Measurements from ENCODE around the gene FSTL3.

Gene FSTL3

DNA sequence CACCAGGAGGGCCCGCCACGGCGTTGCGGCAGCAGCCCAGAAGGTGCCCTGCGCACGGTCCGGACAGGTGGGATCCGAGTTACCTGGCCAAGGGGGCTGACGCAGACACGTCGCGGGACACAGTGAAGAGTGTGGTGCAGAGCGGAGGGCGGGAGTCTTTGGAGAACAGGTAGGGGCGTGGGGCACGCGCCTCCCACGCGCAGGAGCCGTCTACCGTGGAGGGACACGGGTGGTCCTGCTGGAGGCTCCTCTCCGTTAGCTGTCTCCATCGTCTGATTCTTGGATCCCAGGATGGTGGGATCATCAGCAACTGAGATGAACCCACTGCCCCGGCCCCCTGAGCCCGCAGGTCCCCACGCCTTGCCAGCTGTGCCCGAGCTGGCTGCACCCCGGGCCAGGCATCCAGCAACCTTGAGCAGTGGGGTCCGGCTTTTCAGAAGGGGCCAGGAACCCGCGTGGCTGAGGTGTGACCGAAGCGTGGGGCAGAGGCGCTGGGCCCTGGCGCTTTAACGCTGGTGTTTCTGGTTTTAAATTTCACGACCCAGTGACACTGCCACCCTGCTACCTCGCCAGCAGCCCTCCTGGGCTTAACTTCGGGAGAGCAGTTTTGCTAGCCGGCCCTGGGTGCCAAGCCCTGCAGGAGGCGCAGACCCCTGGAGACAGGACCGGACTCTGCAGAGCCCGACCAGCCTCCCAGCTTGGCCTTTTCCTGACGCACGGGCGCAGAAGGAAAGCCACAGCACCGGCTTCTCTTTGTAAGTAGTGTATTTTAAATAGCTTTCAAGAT lies 29.2 kb upstream of the FSTL3 start:
- no peak overlapping the region for H3K4me2 ChIP-seq (ENCODE audit: insufficient read depth, low read length)
- H2AFZ ChIP-seq (ENCODE audit: low read depth, low read length): no peak overlapping the region
- DNase-seq: no peak
- TF ChIP-seq CTCF (IDR thresholded peaks at IDR 0.05; ENCODE audit: borderline replicate concordance, extremely low read depth, low read length, poor library complexity, severe bottlenecking) (no peak), EZH2 (IDR thresholded peaks at IDR 0.05; ENCODE audit: borderline replicate concordance, low read depth, low read length, severe bottlenecking) (no peak)
- ATAC-seq (ENCODE audit: insufficient read depth, low read depth): peak; percentile 4; the same call in 1 of the 3 replicates
- no peaks in the 10 kb centered on the region for H3K9me3 ChIP-seq (ENCODE audit: insufficient read depth, low read length, severe bottlenecking)
- H4K20me1 ChIP-seq (ENCODE audit: insufficient read depth, low read length): peaks cover 38% of the 10 kb centered on the region
- peaks cover 62% of the 10 kb centered on the region for H3K36me3 ChIP-seq (ENCODE audit: insufficient read depth, low read length)
- H3K27me3 ChIP-seq (ENCODE audit: insufficient read depth, low read length, poor library complexity): no peaks in the 10 kb centered on the region
- H3K4me1 ChIP-seq (ENCODE audit: insufficient read depth, low read length): no peaks in the 10 kb centered on the region
- H3K27ac ChIP-seq (ENCODE audit: low read length): no peak overlapping the region
- no peak overlapping the region for H3K4me3 ChIP-seq (ENCODE audit: low read depth in 1 of 2, low read length in 2 of 2)
- no peak overlapping the region for H3K9ac ChIP-seq (ENCODE audit: low read depth, low read length)
- peaks cover 12% of the 10 kb centered on the region for H3K79me2 ChIP-seq (ENCODE audit: insufficient read depth, low read length)

GRCh38 chr19:647566-648284 lies 28.5 kb upstream of the FSTL3 start:
- no peak overlapping the region for H2AFZ ChIP-seq (ENCODE audit: low read depth, low read length)
- H3K4me1 ChIP-seq (ENCODE audit: insufficient read depth, low read length): no peaks in the 10 kb centered on the region
- no peak for TF ChIP-seq EZH2 (IDR thresholded peaks at IDR 0.05; ENCODE audit: borderline replicate concordance, low read depth, low read length, severe bottlenecking)
- TF ChIP-seq CTCF (IDR thresholded peaks at IDR 0.05; ENCODE audit: borderline replicate concordance, extremely low read depth, low read length, poor library complexity, severe bottlenecking): no peak
- ATAC-seq (ENCODE audit: insufficient read depth, low read depth): no peak
- H3K9me3 ChIP-seq (ENCODE audit: insufficient read depth, low read length, severe bottlenecking): no peaks in the 10 kb centered on the region
- no peak overlapping the region for H3K4me2 ChIP-seq (ENCODE audit: insufficient read depth, low read length)
- H3K27ac ChIP-seq (ENCODE audit: low read length): no peak overlapping the region
- no peak for DNase-seq
- H3K27me3 ChIP-seq (ENCODE audit: insufficient read depth, low read length, poor library complexity): no peaks in the 10 kb centered on the region
- H3K79me2 ChIP-seq (ENCODE audit: insufficient read depth, low read length): peaks cover 20% of the 10 kb centered on the region
- peaks cover 70% of the 10 kb centered on the region for H3K36me3 ChIP-seq (ENCODE audit: insufficient read depth, low read length)
- H3K4me3 ChIP-seq (ENCODE audit: low read depth in 1 of 2, low read length in 2 of 2): no peak overlapping the region
- H4K20me1 ChIP-seq (ENCODE audit: insufficient read depth, low read length): peaks cover 45% of the 10 kb centered on the region
- H3K9ac ChIP-seq (ENCODE audit: low read depth, low read length): no peak overlapping the region

DNA sequence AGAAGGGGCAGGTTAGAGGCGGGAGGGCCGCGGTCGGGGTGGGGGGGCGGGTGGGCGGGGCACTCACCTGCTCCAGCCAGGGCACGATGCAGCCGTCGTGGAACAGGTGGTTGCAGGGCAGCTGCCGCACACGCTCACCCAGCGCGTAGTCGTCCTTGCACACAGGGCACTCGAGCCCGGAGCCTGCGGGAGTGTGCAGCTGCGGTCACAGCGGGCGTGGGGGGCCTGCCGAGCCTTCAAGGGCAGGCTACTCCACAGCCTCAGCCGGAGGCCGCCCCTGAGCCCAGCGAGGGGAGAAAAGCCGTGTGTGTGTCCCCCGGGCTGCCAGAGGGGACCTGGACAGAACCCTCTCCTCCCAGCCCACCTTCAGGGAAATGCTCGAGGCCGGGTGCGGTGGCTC lies 27.9 kb upstream of the FSTL3 start:
- no peaks in the 10 kb centered on the region for H3K9me3 ChIP-seq (ENCODE audit: insufficient read depth, low read length, severe bottlenecking)
- H3K27ac ChIP-seq (ENCODE audit: low read length): no peak overlapping the region
- no peaks in the 10 kb centered on the region for H3K27me3 ChIP-seq (ENCODE audit: insufficient read depth, low read length, poor library complexity)
- peaks cover 51% of the 10 kb centered on the region for H4K20me1 ChIP-seq (ENCODE audit: insufficient read depth, low read length)
- no peaks in the 10 kb centered on the region for H3K4me1 ChIP-seq (ENCODE audit: insufficient read depth, low read length)
- ATAC-seq (ENCODE audit: insufficient read depth, low read depth) (no peak), DNase-seq (no peak)
- H2AFZ ChIP-seq (ENCODE audit: low read depth, low read length): no peak overlapping the region
- H3K9ac ChIP-seq (ENCODE audit: low read depth, low read length): no peak overlapping the region
- H3K4me3 ChIP-seq (ENCODE audit: low read depth in 1 of 2, low read length in 2 of 2): no peak overlapping the region
- TF ChIP-seq CTCF (IDR thresholded peaks at IDR 0.05; ENCODE audit: borderline replicate concordance, extremely low read depth, low read length, poor library complexity, severe bottlenecking) (no peak), EZH2 (IDR thresholded peaks at IDR 0.05; ENCODE audit: borderline replicate concordance, low read depth, low read length, severe bottlenecking) (no peak)
- H3K36me3 ChIP-seq (ENCODE audit: insufficient read depth, low read length): peaks cover 76% of the 10 kb centered on the region
- peaks cover 26% of the 10 kb centered on the region for H3K79me2 ChIP-seq (ENCODE audit: insufficient read depth, low read length)
- H3K4me2 ChIP-seq (ENCODE audit: insufficient read depth, low read length): no peak overlapping the region

All from DND-41 (cell line).